ENCODE results near the gene INO80D.

The INO80D gene

GRCh38 chr2:205964111-205964761 is 121.7 kb downstream of the INO80D start:
- H3K4me1 Mint-ChIP-seq (ENCODE audit: low read depth) = no peaks in the 10 kb centered on the region
- no peaks in the 10 kb centered on the region for H3K36me3 Mint-ChIP-seq (ENCODE audit: low read depth)
- peaks cover 14% of the 10 kb centered on the region for H3K27me3 Mint-ChIP-seq
- no peak overlapping the region for H3K4me3 Mint-ChIP-seq
- H3K27ac Mint-ChIP-seq = no peak overlapping the region
- no peaks in the 10 kb centered on the region for H3K9me3 Mint-ChIP-seq

- Mint-ChIP-seq H3K9me3 (no peaks in the 10 kb centered on the region), H3K4me3 (no peak overlapping the region)
Observed at GRCh38 chr2:205959521-205959920, 126.5 kb downstream of the INO80D start.

GRCh38 chr2:205957452-205958154 is 128.4 kb downstream of the INO80D start:
- H3K4me3 Mint-ChIP-seq = no peak overlapping the region
- H3K27ac Mint-ChIP-seq = no peak overlapping the region
- peaks cover 4% of the 10 kb centered on the region for H3K9me3 Mint-ChIP-seq
- peaks cover 4% of the 10 kb centered on the region for H3K27me3 Mint-ChIP-seq
- peaks cover 4% of the 10 kb centered on the region for H3K4me1 Mint-ChIP-seq (ENCODE audit: low read depth)
- no peaks in the 10 kb centered on the region for H3K36me3 Mint-ChIP-seq (ENCODE audit: low read depth)

More at GRCh38 chr2:205959521-205959920, 126.5 kb downstream of the INO80D start:
- no peak overlapping the region for H3K27ac Mint-ChIP-seq
- H3K27me3 Mint-ChIP-seq = peaks cover 8% of the 10 kb centered on the region
- no peaks in the 10 kb centered on the region for H3K36me3 Mint-ChIP-seq (ENCODE audit: low read depth)
- peaks cover 4% of the 10 kb centered on the region for H3K4me1 Mint-ChIP-seq (ENCODE audit: low read depth)

GRCh38 chr2:205954707-205955106 is 131.3 kb downstream of the INO80D start:
- no peak overlapping the region for H3K27ac Mint-ChIP-seq
- H3K36me3 Mint-ChIP-seq (ENCODE audit: low read depth) = no peaks in the 10 kb centered on the region
- no peak overlapping the region for H3K4me3 Mint-ChIP-seq

GRCh38 chr2:205952282-205952681 is 133.7 kb downstream of the INO80D start:
- H3K4me3 Mint-ChIP-seq = no peak overlapping the region
- H3K27ac Mint-ChIP-seq = no peak overlapping the region
- H3K36me3 Mint-ChIP-seq (ENCODE audit: low read depth) = no peaks in the 10 kb centered on the region
- peaks cover 11% of the 10 kb centered on the region for H3K27me3 Mint-ChIP-seq
- peaks cover 4% of the 10 kb centered on the region for H3K4me1 Mint-ChIP-seq (ENCODE audit: low read depth)
- H3K9me3 Mint-ChIP-seq = peaks cover 4% of the 10 kb centered on the region

More at GRCh38 chr2:205954707-205955106, 131.3 kb downstream of the INO80D start:
- peaks cover 4% of the 10 kb centered on the region for H3K27me3 Mint-ChIP-seq
- H3K4me1 Mint-ChIP-seq (ENCODE audit: low read depth) = peaks cover 4% of the 10 kb centered on the region
- peaks cover 4% of the 10 kb centered on the region for H3K9me3 Mint-ChIP-seq

- Mint-ChIP-seq H3K4me3 (no peak overlapping the region), H3K4me1 (ENCODE audit: low read depth) (peaks cover 4% of the 10 kb centered on the region), H3K36me3 (ENCODE audit: low read depth) (no peaks in the 10 kb centered on the region), H3K27me3 (peaks cover 11% of the 10 kb centered on the region), H3K27ac (no peak overlapping the region), H3K9me3 (peaks cover 4% of the 10 kb centered on the region)
Observed at GRCh38 chr2:205948883-205949282, 137.1 kb downstream of the INO80D start.

GRCh38 chr2:205948496-205948837 is 137.5 kb downstream of the INO80D start:
- Mint-ChIP-seq H3K36me3 (ENCODE audit: low read depth) (no peaks in the 10 kb centered on the region), H3K27me3 (peaks cover 11% of the 10 kb centered on the region), H3K4me3 (no peak overlapping the region), H3K9me3 (peaks cover 4% of the 10 kb centered on the region), H3K27ac (no peak overlapping the region), H3K4me1 (ENCODE audit: low read depth) (peaks cover 4% of the 10 kb centered on the region)

- peaks cover 1% of the 10 kb centered on the region for H3K9me3 Mint-ChIP-seq
- H3K27me3 Mint-ChIP-seq = peaks cover 11% of the 10 kb centered on the region
- H3K36me3 Mint-ChIP-seq (ENCODE audit: low read depth) = no peaks in the 10 kb centered on the region
- H3K4me3 Mint-ChIP-seq = no peak overlapping the region
- H3K4me1 Mint-ChIP-seq (ENCODE audit: low read depth) = peaks cover 4% of the 10 kb centered on the region
- no peak overlapping the region for H3K27ac Mint-ChIP-seq
Observed at GRCh38 chr2:205947621-205948495, 138.1 kb downstream of the INO80D start.

- Mint-ChIP-seq H3K4me3 (no peak overlapping the region), H3K36me3 (ENCODE audit: low read depth) (no peaks in the 10 kb centered on the region), H3K27me3 (peaks cover 11% of the 10 kb centered on the region), H3K9me3 (no peaks in the 10 kb centered on the region), H3K27ac (no peak overlapping the region), H3K4me1 (ENCODE audit: low read depth) (peaks cover 4% of the 10 kb centered on the region)
Observed at GRCh38 chr2:205946226-205946625, 139.7 kb downstream of the INO80D start.
